Ishikawa (cell line): ENCODE measurements around the gene GOLGA6A.

Source experiments
- CEBPB ChIP-seq: IDR thresholded peaks from 2 replicates; pipeline ENCODE4 v1.6.1; 2012
- CREB1 ChIP-seq: IDR thresholded peaks from 2 replicates; pipeline ENCODE4 v1.6.1; 2012; ENCODE audit warnings: low read depth
- EGR1 ChIP-seq: IDR thresholded peaks from 2 replicates; pipeline ENCODE4 v1.6.1; 2012
- EP300 ChIP-seq: IDR thresholded peaks from 2 replicates; pipeline ENCODE4 v1.6.1; 2012; ENCODE audit warnings: borderline replicate concordance
- FOXM1 ChIP-seq: IDR thresholded peaks from 2 replicates; pipeline ENCODE4 v1.6.1; 2012; ENCODE audit warnings: low read depth, borderline replicate concordance
- MAX ChIP-seq: IDR thresholded peaks from 2 replicates; pipeline ENCODE4 v1.6.1; 2012
- NFIC ChIP-seq: IDR thresholded peaks from 2 replicates; pipeline ENCODE4 v1.6.1; 2012
- RAD21 ChIP-seq: IDR thresholded peaks from 2 replicates; pipeline ENCODE4 v1.6.1; 2012; ENCODE audit warnings: low read depth
- REST ChIP-seq: IDR thresholded peaks from 2 replicates; pipeline ENCODE4 v1.6.1; 2012; ENCODE audit warnings: low read depth, mild to moderate bottlenecking
- TAF1 ChIP-seq: IDR thresholded peaks from 2 replicates; pipeline ENCODE4 v1.6.1; 2012; ENCODE audit warnings: low read depth, mild to moderate bottlenecking
- TCF12 ChIP-seq: IDR thresholded peaks from 2 replicates; pipeline ENCODE4 v1.6.1; 2012; ENCODE audit warnings: low read depth
- TEAD4 ChIP-seq: IDR thresholded peaks from 2 replicates; pipeline ENCODE4 v1.6.1; 2012
- USF1 ChIP-seq: IDR thresholded peaks from 2 replicates; pipeline ENCODE4 v1.6.1; 2012
- YY1 ChIP-seq: IDR thresholded peaks from 2 replicates; pipeline ENCODE4 v1.6.1; 2012; ENCODE audit warnings: low read depth
- ZBTB7A ChIP-seq: IDR thresholded peaks from 2 replicates; pipeline ENCODE4 v1.6.1; 2012; ENCODE audit warnings: low read depth

The GOLGA6A gene

GRCh38 chr15:74040109-74040850, 42.1 kb downstream of the GOLGA6A start:
- no peak for TF ChIP-seq FOXM1
- no peak for TF ChIP-seq USF1
- TF ChIP-seq TEAD4 = peak; percentile 48
- no peak for TF ChIP-seq ZBTB7A
- TF ChIP-seq REST = no peak
- no peak for TF ChIP-seq YY1
- TF ChIP-seq MAX = no peak
- no peak for TF ChIP-seq TAF1
- no peak for TF ChIP-seq NFIC
- TF ChIP-seq TCF12 = peak; percentile 61; the same call in 1 of the 2 replicates

- no peak for TF ChIP-seq REST
Measured at GRCh38 chr15:74039656-74040010, 42.7 kb downstream of the GOLGA6A start.

GRCh38 chr15:74038707-74039655, 43.4 kb downstream of the GOLGA6A start:
- TF ChIP-seq USF1 (no peak), TAF1 (no peak), YY1 (no peak), CREB1 (no peak), NFIC (no peak), RAD21 (no peak), FOXM1 (no peak), MAX (no peak), EP300 (no peak), CEBPB (no peak), EGR1 (no peak), TCF12 (no peak), TEAD4 (no peak), ZBTB7A (no peak), REST (no peak)
